Measurements from ENCODE around the gene TIAM1. TPM values are rescaled to one million over a fixed set of nuclear protein-coding genes. Genes with fewer than 3 reads are reported as not detected.

Gene TIAM1
- total RNA-seq, 1 donor from 2014 or later: 6.7 TPM

GRCh38 chr21:31195334-31196015 lies 148.6 kb downstream of the TIAM1 start:
- Histone ChIP-seq H3K36me3 (ENCODE audit: control insufficient read depth, insufficient read depth, low read length) (no peaks in the 10 kb centered on the region), H3K4me3 (ENCODE audit: low read depth, low read length) (no peak overlapping the region), H3K27me3 (ENCODE audit: control insufficient read depth, insufficient read depth, low read length) (no peaks in the 10 kb centered on the region)
- no peak for DNase-seq (ENCODE audit: low read depth)
- TF ChIP-seq CTCF (IDR thresholded peaks at IDR 0.05; ENCODE audit: insufficient read depth, low read length, poor library complexity, severe bottlenecking): no peak

- no peak for TF ChIP-seq CTCF (IDR thresholded peaks at IDR 0.05; ENCODE audit: insufficient read depth, low read length, poor library complexity, severe bottlenecking)
- H3K4me3 ChIP-seq (ENCODE audit: low read depth, low read length): no peak overlapping the region
- no peaks in the 10 kb centered on the region for H3K36me3 ChIP-seq (ENCODE audit: control insufficient read depth, insufficient read depth, low read length)
- H3K27me3 ChIP-seq (ENCODE audit: control insufficient read depth, insufficient read depth, low read length): no peaks in the 10 kb centered on the region
- DNase-seq (ENCODE audit: low read depth): no peak
Observed at GRCh38 chr21:31194510-31195293, 149.4 kb downstream of the TIAM1 start.

- no peak for TF ChIP-seq CTCF (IDR thresholded peaks at IDR 0.05; ENCODE audit: insufficient read depth, low read length, poor library complexity, severe bottlenecking)
- no peaks in the 10 kb centered on the region for H3K27me3 ChIP-seq (ENCODE audit: control insufficient read depth, insufficient read depth, low read length)
- H3K36me3 ChIP-seq (ENCODE audit: control insufficient read depth, insufficient read depth, low read length): no peaks in the 10 kb centered on the region
- H3K4me3 ChIP-seq (ENCODE audit: low read depth, low read length): no peak overlapping the region
- no peak for DNase-seq (ENCODE audit: low read depth)
Observed at GRCh38 chr21:31193761-31194160, 150.3 kb downstream of the TIAM1 start.

- no peaks in the 10 kb centered on the region for H3K36me3 ChIP-seq (ENCODE audit: control insufficient read depth, insufficient read depth, low read length)
- no peak overlapping the region for H3K4me3 ChIP-seq (ENCODE audit: low read depth, low read length)
- DNase-seq (ENCODE audit: low read depth): no peak
- no peaks in the 10 kb centered on the region for H3K27me3 ChIP-seq (ENCODE audit: control insufficient read depth, insufficient read depth, low read length)
- TF ChIP-seq CTCF (IDR thresholded peaks at IDR 0.05; ENCODE audit: insufficient read depth, low read length, poor library complexity, severe bottlenecking): no peak
Observed at GRCh38 chr21:31191553-31191952, 152.5 kb downstream of the TIAM1 start.

- Histone ChIP-seq H3K4me3 (ENCODE audit: low read depth, low read length) (no peak overlapping the region), H3K27me3 (ENCODE audit: control insufficient read depth, insufficient read depth, low read length) (no peaks in the 10 kb centered on the region), H3K36me3 (ENCODE audit: control insufficient read depth, insufficient read depth, low read length) (no peaks in the 10 kb centered on the region)
- no peak for TF ChIP-seq CTCF (IDR thresholded peaks at IDR 0.05; ENCODE audit: insufficient read depth, low read length, poor library complexity, severe bottlenecking)
- DNase-seq (ENCODE audit: low read depth): no peak
Observed at GRCh38 chr21:31190516-31190915, 153.5 kb downstream of the TIAM1 start.
